Heart left ventricle (tissue), 13 donors: ENCODE results near the gene GREB1.

Experiments
- POLR2A ChIP-seq, 2 donors: fragments of 450-650 bp; IDR thresholded peaks; one replicate each; pipeline ENCODE4 v1.6.1; 2017; ENCODE audit warnings: antibody characterized with exemption in 2 of 2, mild to moderate bottlenecking in 2 of 2, moderate library complexity in 2 of 2
- TF ChIP-seq, protein P1 (sequence below), 12 donors: fragments of 200-600 bp; sonication (generic) in 4 of 12; IDR thresholded peaks; one replicate each; pipeline versions ENCODE4 v1.5.0 to v1.8.0; 2018 to 2022; ENCODE audit warnings: antibody characterized with exemption in 12 of 12, mild to moderate bottlenecking in 5 of 12
- donor health status: ischemic (EF 13 %, LVEDD 7.1; RV severe dilation, severe dysfunction).
- donor health status: DM: no; HTN: yes; CAD: no.
- donor health status: DM: no; HTN: no; CAD: no.
- donor health status: ischemic (EF 25% LVEDD 6.9; RV normal size, moderate dysfunction).
- donor health status: ischemic (EF 25% LVEDD 5.7; RV mildly dilated, moderate dysfunction).
- donor health status: ischemic (EF 35%, LVEDD 5.7; RV mildly dilated, moderate dysfunction).
- donor health status: nonischemic (EF 11% LVEDD 7.7; RV severe dilation, severe dysfunction).
- donor health status: DM: yes; HTN: yes; CAD: no.
- donor health status: PGD.
- donor health status: ischemic (EF 29% LVEDD 5.4; RV normal size, mild dysfunction).
- donor health status: nonischemic (EF 23%, LVEDD 6.1; RV moderate dilation, normal function).

DNA sequence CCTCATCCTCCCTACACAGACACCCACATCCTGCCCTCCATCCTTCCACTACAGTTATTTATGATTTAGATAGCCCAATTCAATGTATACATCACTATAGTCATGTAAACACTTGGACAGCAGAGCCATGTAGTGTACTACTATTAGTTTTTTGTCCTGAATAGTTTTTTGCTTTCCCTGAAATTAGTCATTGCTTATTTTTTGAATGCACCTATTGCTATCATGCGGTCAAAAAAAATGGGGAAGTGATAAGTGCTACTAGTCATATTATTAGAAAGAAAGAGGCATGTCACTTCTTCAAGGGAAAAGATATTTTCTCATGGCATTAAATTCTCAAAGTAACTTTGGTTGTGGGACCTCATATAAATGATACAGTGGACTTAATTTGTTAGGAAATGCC lies 6.8 kb upstream of the GREB1 start:
- TF ChIP-seq POLR2A (IDR thresholded peaks at IDR 0.05) = no peak
- TF ChIP-seq, protein P1, sequence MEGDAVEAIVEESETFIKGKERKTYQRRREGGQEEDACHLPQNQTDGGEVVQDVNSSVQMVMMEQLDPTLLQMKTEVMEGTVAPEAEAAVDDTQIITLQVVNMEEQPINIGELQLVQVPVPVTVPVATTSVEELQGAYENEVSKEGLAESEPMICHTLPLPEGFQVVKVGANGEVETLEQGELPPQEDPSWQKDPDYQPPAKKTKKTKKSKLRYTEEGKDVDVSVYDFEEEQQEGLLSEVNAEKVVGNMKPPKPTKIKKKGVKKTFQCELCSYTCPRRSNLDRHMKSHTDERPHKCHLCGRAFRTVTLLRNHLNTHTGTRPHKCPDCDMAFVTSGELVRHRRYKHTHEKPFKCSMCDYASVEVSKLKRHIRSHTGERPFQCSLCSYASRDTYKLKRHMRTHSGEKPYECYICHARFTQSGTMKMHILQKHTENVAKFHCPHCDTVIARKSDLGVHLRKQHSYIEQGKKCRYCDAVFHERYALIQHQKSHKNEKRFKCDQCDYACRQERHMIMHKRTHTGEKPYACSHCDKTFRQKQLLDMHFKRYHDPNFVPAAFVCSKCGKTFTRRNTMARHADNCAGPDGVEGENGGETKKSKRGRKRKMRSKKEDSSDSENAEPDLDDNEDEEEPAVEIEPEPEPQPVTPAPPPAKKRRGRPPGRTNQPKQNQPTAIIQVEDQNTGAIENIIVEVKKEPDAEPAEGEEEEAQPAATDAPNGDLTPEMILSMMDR (IDR thresholded peaks at IDR 0.05) = no peak
